Vagina (tissue), 2 donors: ENCODE measurements around the gene PMEPA1.

ENCODE experiments used
- CTCF ChIP-seq, 3 experiments: fragments of 450-650 bp in 2 of 3; fragments of 200-600 bp in 1 of 3; sonication (generic) in 1 of 3; IDR thresholded peaks; one replicate each; pipeline ENCODE4 v1.5.1; 2017 to 2019; ENCODE audit warnings: antibody characterized with exemption in 3 of 3, mild to moderate bottlenecking in 2 of 3, moderate library complexity in 2 of 3
- POLR2AphosphoS5 ChIP-seq, 2 donors: sonication (generic); formaldehyde crosslinking; IDR thresholded peaks; one replicate each; pipeline ENCODE4 v1.9.0; 2017; ENCODE audit warnings: antibody characterized with exemption in 2 of 2, mild to moderate bottlenecking in 2 of 2, low read depth in 1 of 2; ENCODE audit not compliant: insufficient read depth in 1 of 2

- no peak for TF ChIP-seq CTCF (IDR thresholded peaks at IDR 0.05)
- TF ChIP-seq POLR2AphosphoS5 (IDR thresholded peaks at IDR 0.05; ENCODE audit: insufficient read depth in 1 of 2, low read depth in 1 of 2): no peak
Observed at GRCh38 chr20:57660181-57660921, 49.5 kb downstream of the PMEPA1 start.
